Measurements from ENCODE around the gene NFE2L3. TPM values are rescaled to one million over a fixed set of nuclear protein-coding genes. Genes with fewer than 3 reads are reported as not detected.
"Not testable (repeated sequence)": the region's sequence is repeated elsewhere in the genome, so short reads cannot be mapped to it uniquely, and the experiment has no call there.

NFE2L3 gene
- polyA plus RNA-seq, 1 donor from 2014 or later, result 4.9 TPM

DNA sequence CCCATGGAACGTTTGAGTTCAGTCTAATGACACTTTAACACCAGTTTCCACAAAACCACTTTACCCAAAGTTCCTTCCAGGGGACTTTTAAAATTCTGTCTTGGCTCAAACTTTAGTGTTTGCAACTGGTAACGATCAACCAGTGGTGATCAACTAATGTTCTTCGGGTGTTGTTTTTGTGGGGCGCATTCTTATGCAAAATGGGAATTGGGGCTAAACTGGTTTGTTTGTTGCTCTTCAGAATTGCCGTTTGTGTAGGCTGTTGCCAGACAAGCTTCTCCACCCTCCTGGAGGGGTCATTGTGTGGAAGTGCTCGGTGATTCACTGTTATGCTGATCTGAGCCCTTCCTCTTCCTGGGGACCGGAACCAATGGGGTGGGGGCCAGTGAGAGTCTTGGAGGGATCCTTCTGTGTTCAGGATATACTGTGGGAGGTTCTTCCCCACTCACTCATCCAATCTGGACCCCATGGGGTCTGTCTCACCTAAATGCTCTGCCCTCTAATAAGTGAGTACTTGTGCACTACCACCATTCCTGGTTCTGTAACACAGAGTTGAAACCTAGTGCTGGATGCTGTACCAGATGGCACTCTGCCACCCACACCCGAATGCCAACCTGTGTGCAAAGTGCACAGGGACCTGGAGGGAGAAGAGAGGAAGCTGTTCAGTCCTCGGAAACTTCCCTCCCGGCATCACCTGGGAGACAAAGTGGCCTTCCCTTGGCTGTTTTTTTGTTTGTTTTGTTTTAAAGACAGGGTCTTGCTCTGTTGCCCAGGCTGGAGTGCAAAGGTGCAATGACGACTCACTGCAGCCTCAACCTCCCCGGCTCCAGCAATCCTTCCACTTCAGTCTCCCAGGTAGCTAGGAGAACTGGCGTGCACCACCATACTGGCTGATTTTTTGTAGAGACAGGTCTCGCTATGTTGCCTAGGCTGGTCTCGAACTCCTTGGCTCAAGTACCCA is 2.1 kb downstream of the NFE2L3 start:
- Mint-ChIP-seq H3K4me1 (peaks cover 25 to 60% (median 48%) of the 10 kb centered on the region in 3 donors), H3K27me3 (no peaks in the 10 kb centered on the region), H3K36me3 (peaks cover 2% of the 10 kb centered on the region), H3K4me3 (peak overlapping the region; percentile 91 to 96 (median 92)), H3K9me3 (no peaks in the 10 kb centered on the region), H3K27ac (peak overlapping the region; percentile 62 to 80 (median 63))

DNA sequence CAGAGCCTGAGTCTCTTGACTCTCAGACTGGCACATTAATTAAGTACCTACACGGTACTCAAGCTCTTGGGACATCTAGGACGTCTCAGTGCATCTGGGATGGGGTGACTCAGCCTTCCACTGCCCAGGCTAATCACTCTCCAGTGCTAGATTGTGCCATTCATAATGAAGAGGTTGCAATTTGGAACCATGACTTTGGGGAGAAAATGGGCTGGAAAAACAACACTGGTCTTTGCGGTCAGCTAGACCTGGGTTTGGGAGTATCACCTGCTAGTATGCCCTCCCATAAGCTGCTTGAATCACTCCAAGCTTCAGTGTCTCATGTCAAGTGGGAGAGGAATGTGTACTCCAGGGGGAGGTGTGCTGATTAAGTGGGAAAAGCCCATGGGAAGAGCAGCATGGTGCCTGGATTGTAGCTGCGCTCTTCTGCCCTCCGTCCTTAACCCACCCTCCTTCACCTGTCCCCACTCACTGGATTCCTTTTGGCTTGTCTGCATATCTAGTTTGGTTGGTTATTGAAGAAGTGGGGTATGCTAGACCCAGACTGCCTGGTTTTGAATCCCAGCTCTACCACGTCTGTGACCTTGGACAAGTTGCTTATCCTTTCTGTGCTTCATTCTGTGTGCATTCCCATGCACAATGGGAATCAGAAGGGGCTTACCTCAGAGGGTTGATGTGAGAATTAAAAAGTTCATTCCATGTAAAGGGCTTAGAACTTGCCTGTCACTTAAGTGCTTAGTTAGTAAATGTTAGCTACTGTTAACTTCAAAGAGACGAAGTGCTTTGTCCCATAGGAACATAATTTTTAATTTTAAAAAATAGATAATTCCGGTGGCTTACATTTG is 3.8 kb downstream of the NFE2L3 start:
- Mint-ChIP-seq H3K4me1 (peaks cover 26 to 64% (median 52%) of the 10 kb centered on the region in 3 donors), H3K27ac (peak overlapping the region; percentile 67 to 95 (median 93)), H3K4me3 (peak overlapping the region; percentile 86 to 95 (median 92)), H3K9me3 (no peaks in the 10 kb centered on the region), H3K36me3 (no peaks in the 10 kb centered on the region), H3K27me3 (no peaks in the 10 kb centered on the region)

- Mint-ChIP-seq H3K36me3 (no peaks in the 10 kb centered on the region), H3K4me1 (peaks cover 23 to 56% (median 44%) of the 10 kb centered on the region in 3 donors), H3K4me3 (peak overlapping the region; percentile 86 to 95 (median 92)), H3K27ac (peak overlapping the region; percentile 67 to 95 (median 95)), H3K27me3 (no peaks in the 10 kb centered on the region), H3K9me3 (no peaks in the 10 kb centered on the region)
Observed at GRCh38 chr7:26156451-26157420, 4.7 kb downstream of the NFE2L3 start.

DNA sequence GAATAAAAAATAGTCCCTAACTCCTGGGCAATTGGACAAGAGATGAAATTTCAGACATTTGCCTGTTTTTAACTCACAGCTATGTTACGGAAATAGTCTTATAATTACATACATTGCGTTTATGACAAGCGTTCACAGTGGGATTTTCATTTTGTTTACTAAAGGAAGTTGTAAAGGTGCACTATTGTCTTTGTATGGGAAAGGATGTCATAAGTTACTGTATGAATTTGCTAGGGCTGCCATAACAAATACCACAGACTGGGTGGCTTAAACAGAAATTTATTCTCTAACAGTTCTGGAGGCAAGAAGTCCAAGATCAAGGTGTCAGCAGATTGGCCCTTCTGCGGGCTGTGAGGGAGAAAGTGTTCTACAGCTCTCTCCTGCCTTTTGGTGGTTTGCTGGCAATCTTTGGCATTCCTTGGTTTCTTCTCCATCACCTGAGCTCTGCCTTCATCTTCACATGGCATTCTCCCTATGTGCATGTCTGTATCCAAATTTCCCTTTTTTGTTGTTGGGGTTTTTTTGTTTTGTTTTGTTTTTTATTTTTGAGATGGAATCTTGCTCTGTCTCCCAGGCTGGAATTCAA is 5.6 kb downstream of the NFE2L3 start:
- peaks cover 21 to 54% (median 43%) of the 10 kb centered on the region in 3 donors for H3K4me1 Mint-ChIP-seq

DNA sequence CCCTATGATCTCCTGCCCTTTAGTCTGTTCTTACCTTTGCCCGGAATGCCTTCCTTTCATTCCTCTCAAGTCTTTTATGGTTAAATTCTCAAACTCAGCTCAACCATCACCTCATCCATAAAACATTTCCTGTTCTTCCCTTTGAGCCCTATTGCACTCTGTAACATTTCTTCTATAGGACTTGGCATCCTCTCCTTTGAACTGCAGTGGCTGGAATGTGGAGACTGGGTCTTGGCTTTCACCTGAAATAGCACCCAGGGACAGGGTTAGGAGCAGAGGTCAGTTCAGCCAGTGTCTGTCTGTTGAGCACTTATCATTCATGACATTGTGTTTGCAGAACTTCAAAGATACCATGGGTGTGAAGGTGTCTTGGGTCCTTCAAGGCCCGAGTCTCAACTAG is 7.2 kb downstream of the NFE2L3 start:
- peaks cover 16 to 42% (median 30%) of the 10 kb centered on the region in 3 donors for H3K4me1 Mint-ChIP-seq
- H3K27ac Mint-ChIP-seq, result peak overlapping the region in 1 of 3 donors; percentile 51
- no peaks in the 10 kb centered on the region for H3K9me3 Mint-ChIP-seq
- H3K4me3 Mint-ChIP-seq, result peak overlapping the region in 1 of 4 donors; percentile 22
- H3K27me3 Mint-ChIP-seq, result no peaks in the 10 kb centered on the region
- no peaks in the 10 kb centered on the region for H3K36me3 Mint-ChIP-seq

More for the DNA sequence above, 5.6 kb downstream of the NFE2L3 start:
- Mint-ChIP-seq H3K27me3 (no peaks in the 10 kb centered on the region), H3K9me3 (no peaks in the 10 kb centered on the region), H3K36me3 (no peaks in the 10 kb centered on the region), H3K4me3 (peak overlapping the region; percentile 86 to 95 (median 92)), H3K27ac (peak overlapping the region in 1 of 3 donors; percentile 67)

DNA sequence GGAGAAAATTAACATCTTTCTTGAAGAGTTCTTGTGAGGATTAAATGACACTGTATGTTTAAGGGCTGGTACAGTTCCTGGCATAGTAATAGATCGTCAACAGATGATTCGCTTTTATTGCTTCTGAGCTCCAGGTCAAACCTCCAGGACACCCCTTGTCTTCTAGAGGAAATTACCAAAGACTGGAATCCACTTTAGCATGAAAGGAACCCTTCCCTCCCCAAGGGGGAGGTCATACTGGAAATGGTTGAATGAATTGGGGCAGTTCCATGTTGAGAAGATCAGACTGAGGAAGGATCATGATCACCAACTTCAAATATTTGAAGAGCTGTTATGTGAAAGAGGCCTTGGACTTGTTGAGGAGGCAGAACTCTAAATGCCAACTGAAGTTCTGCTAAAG is 8.9 kb downstream of the NFE2L3 start:
- Mint-ChIP-seq H3K4me1 (peaks cover 11 to 29% (median 27%) of the 10 kb centered on the region in 3 donors), H3K4me3 (no peak overlapping the region), H3K36me3 (no peaks in the 10 kb centered on the region), H3K9me3 (no peaks in the 10 kb centered on the region), H3K27me3 (no peaks in the 10 kb centered on the region), H3K27ac (peak overlapping the region in 1 of 3 donors; percentile 52)

- Mint-ChIP-seq H3K4me1 (peaks cover 15 to 30% (median 21%) of the 10 kb centered on the region in 3 donors), H3K4me3 (no peak overlapping the region), H3K27me3 (no peaks in the 10 kb centered on the region), H3K36me3 (peaks cover under 1% of the 10 kb centered on the region), H3K9me3 (no peaks in the 10 kb centered on the region), H3K27ac (no peak overlapping the region)
Observed at GRCh38 chr7:26162431-26162830, 10.4 kb downstream of the NFE2L3 start.

GRCh38 chr7:26163804-26164203 is 11.8 kb downstream of the NFE2L3 start:
- H3K4me3 Mint-ChIP-seq, H3K27me3 Mint-ChIP-seq, H3K27ac Mint-ChIP-seq, H3K9me3 Mint-ChIP-seq, H3K36me3 Mint-ChIP-seq: not testable (repeated sequence)
- H3K4me1 Mint-ChIP-seq, result peaks cover 12 to 20% (median 16%) of the 10 kb centered on the region in 3 donors

GRCh38 chr7:26165950-26166683 is 14.1 kb downstream of the NFE2L3 start:
- H3K27ac Mint-ChIP-seq, result no peak overlapping the region
- H3K4me3 Mint-ChIP-seq, result no peak overlapping the region
- no peaks in the 10 kb centered on the region for H3K9me3 Mint-ChIP-seq
- H3K36me3 Mint-ChIP-seq, result peaks cover 8% of the 10 kb centered on the region
- H3K4me1 Mint-ChIP-seq, result peaks cover 10 to 13% (median 10%) of the 10 kb centered on the region in 3 donors
- H3K27me3 Mint-ChIP-seq, result no peaks in the 10 kb centered on the region

DNA sequence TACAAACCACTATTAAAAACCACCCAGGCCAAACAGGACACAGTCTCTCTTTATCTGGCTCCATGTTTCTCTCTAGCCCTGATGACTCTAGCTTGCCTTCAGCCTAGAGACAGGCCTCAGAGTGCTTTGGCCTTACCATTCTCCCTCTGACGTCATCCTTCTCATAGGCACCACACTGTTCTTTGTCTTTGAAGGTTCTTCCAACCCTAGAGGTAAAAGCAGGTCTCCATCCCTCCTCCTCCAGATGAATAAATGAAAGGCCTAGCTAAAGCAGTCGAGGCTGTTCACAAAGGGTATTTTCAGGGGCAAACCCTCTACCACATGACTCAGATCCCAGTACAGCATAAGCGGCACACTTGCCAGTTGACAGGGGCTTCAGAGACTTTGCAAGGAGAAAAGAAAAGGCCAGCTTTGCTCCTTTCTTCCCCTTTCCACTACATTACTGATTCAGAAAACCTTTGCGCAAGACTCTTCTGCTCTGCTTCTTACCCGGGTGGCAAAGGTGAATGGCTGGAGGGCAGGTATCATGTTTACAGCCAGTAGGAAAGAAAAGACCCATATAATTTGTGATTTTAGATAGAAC is 14.8 kb downstream of the NFE2L3 start:
- H3K27ac Mint-ChIP-seq, result peak overlapping the region in 1 of 3 donors; percentile 65
- peak overlapping the region in 1 of 4 donors; percentile 23 for H3K4me3 Mint-ChIP-seq
- peaks cover 10% of the 10 kb centered on the region for H3K36me3 Mint-ChIP-seq
- no peaks in the 10 kb centered on the region for H3K9me3 Mint-ChIP-seq
- H3K4me1 Mint-ChIP-seq, result peaks cover 10 to 13% (median 10%) of the 10 kb centered on the region in 3 donors
- no peaks in the 10 kb centered on the region for H3K27me3 Mint-ChIP-seq

GRCh38 chr7:26167303-26167934 is 15.4 kb downstream of the NFE2L3 start:
- Mint-ChIP-seq H3K27me3 (no peaks in the 10 kb centered on the region), H3K4me3 (no peak overlapping the region), H3K9me3 (no peaks in the 10 kb centered on the region), H3K27ac (peak overlapping the region in 1 of 3 donors; percentile 65), H3K4me1 (peaks cover 10 to 13% (median 10%) of the 10 kb centered on the region in 3 donors), H3K36me3 (peaks cover 12% of the 10 kb centered on the region)

- Mint-ChIP-seq H3K36me3 (peaks cover 12% of the 10 kb centered on the region), H3K4me3 (no peak overlapping the region), H3K4me1 (peaks cover 10 to 13% (median 10%) of the 10 kb centered on the region in 3 donors), H3K27me3 (no peaks in the 10 kb centered on the region), H3K27ac (no peak overlapping the region), H3K9me3 (no peaks in the 10 kb centered on the region)
Observed at GRCh38 chr7:26168458-26169023, 16.5 kb downstream of the NFE2L3 start.
